22Rv1 (cell line): Measurements from ENCODE around the gene USP53.
"Not testable (repeated sequence)": the region's sequence is repeated elsewhere in the genome, so short reads cannot be mapped to it uniquely, and the experiment has no call there.

ENCODE experiments used
- H3K27ac ChIP-seq: fragments of 450-650 bp; 2 replicates; pipeline ENCODE4 v1.5.1; 2017
- CTCF ChIP-seq: fragments of 450-650 bp; IDR thresholded peaks from 2 replicates; pipeline ENCODE4 v1.5.1; 2017; ENCODE audit warnings: mild to moderate bottlenecking
- ZFX ChIP-seq: fragments of 450-650 bp; IDR thresholded peaks from 2 replicates; pipeline ENCODE4 v1.6.1; 2017; ENCODE audit warnings: antibody characterized with exemption, borderline replicate concordance

USP53 gene

GRCh38 chr4:119268466-119268865 is 56.0 kb downstream of the USP53 start:
- peak overlapping the region; percentile 45 for H3K27ac ChIP-seq
- no peak for TF ChIP-seq ZFX
- TF ChIP-seq CTCF: no peak

GRCh38 chr4:119271361-119272085 is 59.0 kb downstream of the USP53 start:
- no peak overlapping the region for H3K27ac ChIP-seq
- TF ChIP-seq CTCF: no peak
- TF ChIP-seq ZFX: no peak

- not testable (repeated sequence) for H3K27ac ChIP-seq
These were observed 67.0 kb downstream of the USP53 start for GRCh38 chr4:119279541-119279940.

GRCh38 chr4:119279945-119280344 is 67.4 kb downstream of the USP53 start:
- not testable (repeated sequence) for H3K27ac ChIP-seq

- no peak overlapping the region for H3K27ac ChIP-seq
- no peak for TF ChIP-seq ZFX
- TF ChIP-seq CTCF: no peak
These were observed 68.9 kb downstream of the USP53 start for GRCh38 chr4:119281393-119281792.

- H3K27ac ChIP-seq: peak overlapping the region; percentile 31
- TF ChIP-seq ZFX (no peak), CTCF (no peak)
These were observed 72.6 kb downstream of the USP53 start for GRCh38 chr4:119284876-119285780.

GRCh38 chr4:119286377-119287002 is 74.0 kb downstream of the USP53 start:
- TF ChIP-seq CTCF (peak; percentile 81), ZFX (no peak)
- no peak overlapping the region for H3K27ac ChIP-seq

- H3K27ac ChIP-seq: no peak overlapping the region
- TF ChIP-seq CTCF (no peak), ZFX (no peak)
These were observed 76.8 kb downstream of the USP53 start for GRCh38 chr4:119289313-119289712.
